ENCODE measurements around the gene ZBTB14.

The ZBTB14 gene

GRCh38 chr18:5303636-5304035, 8.1 kb upstream of the ZBTB14 start:
- Histone ChIP-seq H3K4me1 (ENCODE audit: control insufficient read depth, low read length) (no peaks in the 10 kb centered on the region), H4K20me1 (ENCODE audit: control insufficient read depth, insufficient read depth, low read depth, low read length) (no peaks in the 10 kb centered on the region), H3F3A (ENCODE audit: control insufficient read depth, insufficient read depth) (peaks cover 3% of the 10 kb centered on the region; the same call in 1 of the 2 replicates), H3K79me2 (ENCODE audit: control insufficient read depth, low read length) (no peaks in the 10 kb centered on the region), H3K36me3 (ENCODE audit: control insufficient read depth, low read length) (no peaks in the 10 kb centered on the region), H3K9me3 (ENCODE audit: control insufficient read depth, insufficient read depth, low read length) (peaks cover 3% of the 10 kb centered on the region; the same call in 1 of the 2 replicates), H3K27ac (ENCODE audit: low read depth, low read length) (no peak overlapping the region), H3K4me3 (ENCODE audit: low read length) (no peak overlapping the region), H3K4me2 (ENCODE audit: low read length) (no peak overlapping the region), H3K9me2 (replicated peaks; ENCODE audit: control insufficient read depth, low read length) (no peaks in the 10 kb centered on the region; the same call in 1 of the 2 replicates), H3K27me3 (ENCODE audit: control insufficient read depth, low read length) (peaks cover 12% of the 10 kb centered on the region)
- TF ChIP-seq EZH2phosphoT487 (IDR thresholded peaks at IDR 0.05; ENCODE audit: borderline replicate concordance, low read length) (no peak), CTCF (IDR thresholded peaks at IDR 0.05; ENCODE audit: low read depth, low read length, poor library complexity, severe bottlenecking) (no peak)

GRCh38 chr18:5302606-5303005, 7.1 kb upstream of the ZBTB14 start:
- Histone ChIP-seq H3K27me3 (ENCODE audit: control insufficient read depth, low read length) (peaks cover 12% of the 10 kb centered on the region), H3K4me1 (ENCODE audit: control insufficient read depth, low read length) (no peaks in the 10 kb centered on the region), H3K9me2 (replicated peaks; ENCODE audit: control insufficient read depth, low read length) (no peaks in the 10 kb centered on the region), H3K4me2 (ENCODE audit: low read length) (no peak overlapping the region), H3F3A (ENCODE audit: control insufficient read depth, insufficient read depth) (no peaks in the 10 kb centered on the region), H3K9me3 (ENCODE audit: control insufficient read depth, insufficient read depth, low read length) (peaks cover 2% of the 10 kb centered on the region; the same call in 1 of the 2 replicates), H3K27ac (ENCODE audit: low read depth, low read length) (no peak overlapping the region), H3K36me3 (ENCODE audit: control insufficient read depth, low read length) (no peaks in the 10 kb centered on the region), H4K20me1 (ENCODE audit: control insufficient read depth, insufficient read depth, low read depth, low read length) (no peaks in the 10 kb centered on the region), H3K4me3 (ENCODE audit: low read length) (no peak overlapping the region), H3K79me2 (ENCODE audit: control insufficient read depth, low read length) (no peaks in the 10 kb centered on the region)
- no peak for TF ChIP-seq EZH2phosphoT487 (IDR thresholded peaks at IDR 0.05; ENCODE audit: borderline replicate concordance, low read length)
- no peak for TF ChIP-seq CTCF (IDR thresholded peaks at IDR 0.05; ENCODE audit: low read depth, low read length, poor library complexity, severe bottlenecking)

- H3K9me2 ChIP-seq (replicated peaks; ENCODE audit: control insufficient read depth, low read length), result no peaks in the 10 kb centered on the region
- H3K4me3 ChIP-seq (ENCODE audit: low read length), result no peak overlapping the region
- H3F3A ChIP-seq (ENCODE audit: control insufficient read depth, insufficient read depth), result no peaks in the 10 kb centered on the region
- H3K9me3 ChIP-seq (ENCODE audit: control insufficient read depth, insufficient read depth, low read length), result no peaks in the 10 kb centered on the region
- TF ChIP-seq CTCF (IDR thresholded peaks at IDR 0.05; ENCODE audit: low read depth, low read length, poor library complexity, severe bottlenecking) (no peak), EZH2phosphoT487 (IDR thresholded peaks at IDR 0.05; ENCODE audit: borderline replicate concordance, low read length) (no peak)
- H3K27me3 ChIP-seq (ENCODE audit: control insufficient read depth, low read length), result peaks cover 12% of the 10 kb centered on the region
- no peaks in the 10 kb centered on the region for H4K20me1 ChIP-seq (ENCODE audit: control insufficient read depth, insufficient read depth, low read depth, low read length)
- no peak overlapping the region for H3K27ac ChIP-seq (ENCODE audit: low read depth, low read length)
- H3K4me1 ChIP-seq (ENCODE audit: control insufficient read depth, low read length), result peaks cover 7% of the 10 kb centered on the region
- no peaks in the 10 kb centered on the region for H3K79me2 ChIP-seq (ENCODE audit: control insufficient read depth, low read length)
- H3K36me3 ChIP-seq (ENCODE audit: control insufficient read depth, low read length), result no peaks in the 10 kb centered on the region
- no peak overlapping the region for H3K4me2 ChIP-seq (ENCODE audit: low read length)
Observed at GRCh38 chr18:5300476-5301010, 5.0 kb upstream of the ZBTB14 start.

Measured in DOHH2 (cell line).